HG02571 (cell line): ENCODE results near the gene C4orf50.
"Not testable (repeated sequence)": the region's sequence is repeated elsewhere in the genome, so short reads cannot be mapped to it uniquely, and the experiment has no call there.

ENCODE experiments used
- ATAC-seq: cut with Tn5 transposase; IDR thresholded peaks from one replicate; pipeline ENCODE4 v1.9.1; 2021; ENCODE audit warnings: mild to moderate bottlenecking, moderate library complexity; ENCODE audit not compliant: unreplicated experiment

C4orf50 gene

GRCh38 chr4:6019316-6020263 is 1.4 kb upstream of the C4orf50 start:
- ATAC-seq: no peak

- no peak for ATAC-seq
These were observed 431 bp downstream of the C4orf50 start for GRCh38 chr4:6017800-6018199.

- ATAC-seq: no peak
These were observed 1.2 kb downstream of the C4orf50 start for GRCh38 chr4:6017030-6017429.

GRCh38 chr4:6013564-6013963 is 4.7 kb downstream of the C4orf50 start:
- ATAC-seq: no peak

DNA sequence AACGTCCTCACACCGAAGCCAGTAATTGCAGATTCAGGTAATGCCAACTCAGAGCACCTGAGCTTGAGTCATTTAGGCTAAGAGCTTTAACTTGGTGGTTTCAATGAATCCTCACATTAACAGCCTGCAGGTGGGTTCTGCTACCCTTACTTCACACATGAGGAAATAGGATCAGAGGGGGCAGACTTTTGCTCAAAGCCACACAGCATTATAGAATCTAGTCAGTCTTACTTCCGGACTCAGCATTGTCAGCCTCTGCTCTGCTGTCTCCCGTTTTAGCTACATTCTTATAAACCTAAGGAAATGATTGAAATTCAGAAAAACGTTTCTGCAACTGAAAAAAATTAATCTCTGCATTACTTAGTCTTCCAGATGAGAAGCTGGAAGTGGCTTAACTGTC is 6.0 kb downstream of the C4orf50 start:
- no peak for ATAC-seq

DNA sequence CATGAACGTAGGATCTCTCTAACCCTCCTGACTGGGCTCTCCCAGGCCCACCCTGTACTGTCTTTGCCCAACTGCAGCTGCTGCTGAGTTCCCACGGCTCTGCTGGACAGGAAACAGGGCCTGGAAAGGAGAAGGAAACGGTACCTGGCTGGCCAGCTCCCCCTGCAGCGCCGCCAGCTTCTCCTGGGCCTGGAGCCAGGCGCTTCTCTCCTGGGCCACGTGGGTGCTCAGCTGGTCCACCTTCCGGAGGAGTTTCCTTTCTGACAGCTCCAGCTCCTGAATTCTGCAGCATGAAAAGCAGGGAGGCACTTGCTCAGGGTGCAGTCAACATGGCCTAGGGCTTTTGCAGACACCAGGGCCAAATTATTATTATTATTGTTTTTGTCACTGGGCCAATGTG is 6.5 kb downstream of the C4orf50 start:
- ATAC-seq: no peak

DNA sequence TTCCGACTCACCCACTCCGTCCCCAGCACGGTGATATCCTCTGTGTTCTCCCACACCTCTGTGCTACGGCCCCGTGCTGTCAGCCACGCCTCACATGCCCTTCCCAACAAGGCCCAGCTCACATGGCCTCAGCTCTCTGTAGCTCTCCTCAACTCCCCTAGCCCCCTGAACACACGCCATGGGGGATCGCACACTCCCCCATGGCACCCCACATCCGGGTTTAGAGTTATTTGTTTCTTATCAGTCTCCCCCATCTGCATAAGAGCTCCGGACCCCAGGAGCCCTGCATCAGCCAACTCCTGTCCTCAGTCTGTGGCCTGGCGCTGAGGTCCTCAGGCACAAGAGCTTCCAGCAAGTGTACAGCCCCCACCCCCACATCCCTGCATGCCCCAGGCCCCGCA is 7.0 kb downstream of the C4orf50 start:
- ATAC-seq: no peak

GRCh38 chr4:6010789-6011188 is 7.4 kb downstream of the C4orf50 start:
- no peak for ATAC-seq

DNA sequence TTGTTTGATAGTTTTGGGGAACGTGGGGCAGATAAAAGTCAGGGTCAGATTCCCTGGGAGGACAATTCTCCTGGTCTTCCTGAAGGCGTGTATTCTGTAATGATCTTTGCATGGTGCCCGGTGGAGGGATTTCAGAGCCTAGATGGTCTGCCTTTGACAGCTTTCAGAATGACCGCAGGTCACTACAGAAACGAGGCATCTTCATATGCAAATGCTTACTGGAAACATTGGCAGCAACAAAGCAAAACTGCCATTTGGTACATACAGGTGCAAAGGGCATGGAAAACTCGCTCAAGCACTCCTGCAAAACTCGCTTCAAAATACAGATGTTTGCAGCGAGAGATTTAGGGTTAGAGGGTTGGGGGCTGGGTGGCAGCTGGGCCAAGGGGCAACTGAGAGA is 8.8 kb downstream of the C4orf50 start:
- ATAC-seq: no peak

DNA sequence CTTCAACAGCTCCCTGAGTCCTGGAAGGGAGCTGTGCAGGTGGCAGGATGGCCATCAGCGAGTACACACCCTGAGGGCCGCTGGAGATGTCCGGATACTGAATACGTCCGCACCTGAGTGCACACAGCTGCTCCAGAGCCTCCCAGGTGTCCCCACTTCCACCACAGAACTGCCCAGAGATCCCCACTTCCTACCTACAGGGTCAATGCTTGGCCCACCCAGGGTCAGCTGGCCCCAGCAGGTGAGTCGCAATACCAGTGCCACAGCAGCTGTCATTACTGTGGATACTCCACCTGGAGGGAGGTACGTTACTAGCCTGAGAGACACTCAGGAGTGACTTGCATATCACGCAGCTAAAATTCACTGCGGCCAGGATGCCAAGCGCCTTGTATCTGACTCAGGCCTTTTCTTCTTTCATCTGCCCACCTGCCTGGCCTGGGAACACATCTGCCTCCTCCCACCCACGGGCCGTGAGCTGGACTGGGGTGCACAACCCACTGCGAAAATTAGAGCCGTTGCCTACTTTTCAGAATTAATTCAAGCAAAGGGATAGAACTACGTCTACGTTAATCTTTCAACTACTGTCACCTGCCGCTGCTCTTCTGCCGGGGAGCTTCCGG is 9.4 kb downstream of the C4orf50 start:
- no peak for ATAC-seq

GRCh38 chr4:6008092-6008551 is 10.1 kb downstream of the C4orf50 start:
- ATAC-seq: no peak

- ATAC-seq: no peak
These were observed 13.1 kb downstream of the C4orf50 start for GRCh38 chr4:6005175-6005574.

- not testable (repeated sequence) for ATAC-seq
These were observed 14.7 kb downstream of the C4orf50 start for GRCh38 chr4:6003485-6003884.

GRCh38 chr4:6002926-6003325 is 15.3 kb downstream of the C4orf50 start:
- ATAC-seq: no peak

- ATAC-seq: no peak
These were observed 15.8 kb downstream of the C4orf50 start for GRCh38 chr4:6002492-6002833.

- no peak for ATAC-seq
These were observed 16.3 kb downstream of the C4orf50 start for GRCh38 chr4:6001680-6002491.

GRCh38 chr4:5999830-6000365 is 18.3 kb downstream of the C4orf50 start:
- no peak for ATAC-seq

- no peak for ATAC-seq
These were observed 18.9 kb downstream of the C4orf50 start for GRCh38 chr4:5999356-5999755.

DNA sequence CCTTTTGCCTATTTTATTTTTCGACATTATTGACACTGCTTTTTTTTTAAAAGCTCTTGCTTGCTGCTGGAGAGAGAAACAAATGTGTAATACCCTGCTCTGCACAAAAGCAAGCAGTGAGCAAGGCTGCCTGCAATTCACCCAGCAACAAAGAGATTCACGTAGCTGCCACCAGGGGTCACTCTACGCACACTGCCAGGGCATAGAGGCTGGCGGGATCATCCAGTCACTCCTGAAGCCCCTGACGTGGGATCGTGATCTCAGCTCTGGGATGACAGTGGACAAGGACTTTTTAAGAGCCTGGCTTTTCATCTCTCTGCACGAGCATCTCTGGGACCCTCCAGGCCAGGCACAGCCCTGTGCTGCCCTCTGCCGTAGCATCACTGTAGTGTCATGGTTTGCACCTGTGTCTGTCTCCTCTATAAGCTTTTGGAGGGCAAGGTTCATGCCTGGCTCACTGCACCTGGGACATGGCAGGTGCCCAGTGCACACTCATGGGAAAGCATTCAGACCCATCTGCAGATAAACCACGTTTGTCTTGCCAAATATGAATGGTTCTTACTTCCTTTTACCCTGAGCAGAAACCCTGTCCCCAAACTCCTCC is 19.8 kb downstream of the C4orf50 start:
- no peak for ATAC-seq

DNA sequence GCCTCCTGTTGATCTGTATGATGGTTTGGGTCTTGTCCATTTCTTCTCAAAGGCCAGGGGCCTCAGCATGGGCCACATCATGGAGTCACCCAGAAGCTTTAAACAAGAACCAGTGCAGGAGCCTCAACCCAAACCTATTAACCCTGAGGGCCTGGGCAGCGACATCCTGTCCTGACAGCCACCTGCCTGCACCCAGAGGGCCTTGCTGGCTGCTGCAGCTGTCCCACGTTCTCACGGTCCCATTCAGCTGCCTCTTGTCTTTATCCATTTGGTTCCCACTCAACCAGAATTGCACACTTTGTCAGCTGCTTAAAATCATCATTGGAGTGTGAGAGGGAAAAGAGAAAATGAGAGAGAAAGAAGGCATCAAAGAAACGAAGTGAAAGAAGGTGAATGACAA is 21.6 kb downstream of the C4orf50 start:
- no peak for ATAC-seq
